HS-27A (cell line): ENCODE results near the gene ZBTB43.

Experiments
- DNase-seq: peaks from one replicate; pipeline ENCODE4 v3.0.0-alpha.2; 2012; ENCODE audit warnings: low read depth, missing footprints

The ZBTB43 gene

DNA sequence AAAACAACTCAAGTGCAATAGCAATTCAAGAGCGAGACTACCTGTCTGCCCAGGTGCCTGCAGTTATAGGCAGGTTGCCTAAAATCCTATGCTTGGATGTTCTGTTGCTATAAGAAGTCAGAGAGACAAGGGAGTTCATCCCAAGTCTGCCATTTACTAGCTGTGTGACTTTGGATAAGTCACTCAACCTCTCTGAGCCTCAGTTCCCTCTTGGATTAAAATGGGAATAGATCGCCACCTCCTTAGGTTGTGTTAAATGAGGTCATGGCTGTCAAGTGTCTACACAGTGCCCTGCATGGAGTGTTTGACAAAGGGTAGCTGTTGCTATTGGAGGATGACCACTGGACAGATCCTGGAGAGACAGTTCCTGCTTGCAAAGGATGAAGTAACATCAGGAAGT, 54.3 kb downstream of the ZBTB43 start:
- no peak for DNase-seq

DNA sequence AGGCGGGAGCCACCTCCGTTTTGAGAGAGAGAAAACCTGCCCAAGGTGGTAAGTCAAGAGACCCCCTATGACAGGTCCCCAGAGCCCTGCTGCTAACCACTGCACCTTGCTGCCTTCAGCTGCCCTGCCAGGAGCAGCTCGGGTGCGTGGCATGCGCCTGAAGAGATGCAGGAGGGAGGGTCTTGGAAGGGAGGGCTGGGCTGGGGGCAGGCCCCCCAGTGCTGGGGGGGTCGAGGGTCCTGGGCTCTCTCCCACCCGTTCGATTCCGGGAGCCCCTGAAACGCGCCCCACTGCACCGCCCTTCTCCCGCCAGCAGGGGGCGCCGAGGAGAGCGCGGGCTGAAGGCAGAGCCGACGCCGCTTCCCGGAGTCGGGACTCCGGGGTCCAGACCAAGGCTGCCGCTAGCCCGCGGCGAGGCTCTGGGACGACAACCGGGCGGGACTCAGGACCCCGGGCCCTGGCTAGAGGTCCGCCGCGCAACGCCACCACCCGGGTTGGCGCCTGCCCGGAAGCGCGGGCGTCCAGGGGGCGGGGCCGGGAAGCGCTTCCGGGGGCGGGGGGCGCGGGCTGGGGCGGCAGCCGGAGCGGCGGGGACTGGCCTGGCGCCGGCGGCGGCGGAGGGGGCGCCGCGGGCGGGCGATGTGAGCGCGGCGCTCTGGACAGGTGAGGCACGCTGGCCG, 55.4 kb downstream of the ZBTB43 start, which contains the start of gene ZBTB34:
Gene ZBTB34, plus strand, starts transcription at position 563 of the 680 bp plus-strand sequence. CDS start 18,761 bp downstream, outside the sequence.
- no peak for DNase-seq

DNA sequence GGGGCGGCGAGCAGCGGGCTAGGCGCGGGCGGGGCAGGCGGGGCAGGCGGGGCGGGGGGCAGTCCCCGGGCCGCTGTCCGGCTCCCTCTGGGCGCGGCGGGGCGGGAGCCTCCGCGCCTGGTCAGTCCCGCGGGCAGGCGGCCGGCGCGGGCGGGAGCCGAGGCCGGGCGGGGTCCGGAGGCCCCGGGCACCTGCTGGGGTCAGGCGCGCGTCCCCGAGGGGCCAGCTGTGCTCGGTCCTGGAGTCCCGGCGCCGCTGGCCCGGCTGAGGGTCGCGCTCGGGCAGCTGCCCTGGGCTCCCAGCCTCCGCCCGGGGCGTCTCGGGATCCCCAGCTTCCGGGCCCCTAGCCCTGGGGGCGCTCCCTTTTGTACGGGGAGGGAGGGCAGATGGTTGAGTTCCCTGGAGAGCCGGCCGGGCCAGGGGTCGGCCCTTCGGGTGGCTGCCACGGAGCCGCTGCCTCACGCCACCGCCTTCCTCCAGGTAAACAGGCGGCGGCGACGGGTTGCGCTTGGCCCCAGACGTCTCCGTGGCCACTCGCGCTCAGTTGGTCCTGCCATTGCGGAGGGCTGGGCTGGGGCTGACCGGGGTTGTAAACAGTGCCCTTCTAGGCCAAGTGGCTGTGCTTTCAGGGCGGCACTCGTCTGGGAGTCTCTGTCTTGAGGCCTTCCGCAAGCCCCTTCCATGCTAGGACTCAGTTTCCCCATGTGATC, 56.1 kb downstream of the ZBTB43 start:
- DNase-seq: no peak

DNA sequence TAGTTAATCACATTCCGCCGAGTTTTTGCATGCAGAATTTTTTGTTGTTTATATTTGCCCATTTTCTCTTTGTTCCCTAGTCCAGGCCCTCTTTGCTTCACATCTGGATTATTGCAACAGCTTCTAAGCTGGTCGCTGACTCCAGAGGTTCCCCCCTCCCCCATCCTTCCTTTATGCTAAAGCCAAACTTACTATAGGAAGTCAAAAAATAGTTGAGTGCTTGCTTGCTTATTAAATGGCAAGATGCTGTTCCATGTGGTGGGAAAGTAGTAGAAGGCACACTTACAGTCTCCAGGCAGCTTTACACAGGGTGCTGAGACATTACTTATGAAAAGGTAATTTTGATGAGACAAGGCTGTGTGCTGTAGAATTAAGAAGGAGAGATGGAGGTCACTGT, 56.9 kb downstream of the ZBTB43 start:
- DNase-seq: no peak

DNA sequence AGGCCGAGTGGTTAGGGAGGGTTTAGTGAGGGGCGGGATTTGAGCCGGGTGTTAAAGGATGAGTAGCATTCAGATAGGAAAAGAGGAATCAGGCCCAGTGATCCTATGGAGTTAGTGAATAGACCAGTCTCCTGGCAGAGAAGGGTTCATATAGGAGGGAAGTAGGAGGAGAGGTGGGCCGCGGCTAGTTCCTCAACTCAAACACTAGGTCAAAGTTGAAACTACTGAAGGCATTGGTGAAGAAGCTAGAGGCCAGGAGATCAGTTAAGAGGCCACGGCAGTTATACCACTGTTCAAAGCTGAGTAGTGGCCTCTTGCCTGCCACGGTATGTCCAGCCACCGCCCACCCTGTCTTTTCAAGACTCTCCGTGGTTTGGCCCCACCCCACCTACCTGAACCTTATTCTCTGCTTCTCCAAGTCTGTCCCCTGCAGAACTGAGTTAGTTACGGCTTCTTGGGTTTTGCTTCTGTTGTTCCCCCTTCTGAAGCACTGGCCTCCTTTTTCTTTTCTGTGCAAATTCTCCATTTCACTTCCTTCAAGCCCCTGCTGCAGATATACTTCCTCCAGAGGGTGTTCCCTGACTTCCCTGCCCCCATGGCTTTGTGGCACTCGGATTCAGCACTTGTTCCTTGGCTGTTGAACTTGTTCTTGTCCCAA, 57.4 kb downstream of the ZBTB43 start:
- no peak for DNase-seq

DNA sequence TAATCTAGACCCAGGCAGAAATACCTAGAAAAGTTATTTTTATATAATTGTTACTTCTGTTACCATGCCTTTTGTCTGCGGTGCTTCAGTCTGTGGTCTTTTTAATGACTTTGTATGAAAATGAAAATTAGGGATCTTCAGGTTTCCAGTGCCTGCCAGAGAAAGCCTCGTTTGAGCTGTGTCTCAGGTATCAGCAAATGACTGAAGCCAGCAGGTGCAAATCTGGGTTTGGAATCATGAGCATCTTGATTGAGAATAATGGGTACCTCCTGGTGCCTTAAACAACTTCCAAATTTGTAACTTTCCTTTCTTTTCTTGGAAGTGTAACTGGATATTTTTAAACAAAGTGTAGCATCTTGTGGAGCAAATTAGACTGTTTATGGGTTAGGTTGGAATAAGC, 59.9 kb downstream of the ZBTB43 start:
- DNase-seq: no peak

DNA sequence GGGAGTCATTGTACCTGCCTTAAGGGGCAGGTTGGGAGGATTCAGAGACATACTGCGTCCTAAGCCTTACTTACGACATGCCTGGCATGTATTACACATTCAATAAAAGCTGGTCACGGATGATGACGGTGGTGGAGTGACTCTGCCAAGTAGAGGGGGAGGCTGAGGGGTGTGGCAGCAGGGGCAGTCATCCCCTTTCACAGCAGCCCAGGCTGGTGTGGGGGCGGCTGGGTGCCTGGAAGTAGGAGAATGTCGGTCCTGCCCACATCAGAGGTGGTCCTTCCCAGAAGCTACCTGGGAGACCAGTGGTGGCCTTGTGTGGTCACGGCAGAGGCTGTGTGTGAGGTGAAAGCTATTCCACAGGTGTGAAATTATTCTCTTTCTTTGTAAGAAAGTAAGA, 64.5 kb downstream of the ZBTB43 start:
- no peak for DNase-seq

DNA sequence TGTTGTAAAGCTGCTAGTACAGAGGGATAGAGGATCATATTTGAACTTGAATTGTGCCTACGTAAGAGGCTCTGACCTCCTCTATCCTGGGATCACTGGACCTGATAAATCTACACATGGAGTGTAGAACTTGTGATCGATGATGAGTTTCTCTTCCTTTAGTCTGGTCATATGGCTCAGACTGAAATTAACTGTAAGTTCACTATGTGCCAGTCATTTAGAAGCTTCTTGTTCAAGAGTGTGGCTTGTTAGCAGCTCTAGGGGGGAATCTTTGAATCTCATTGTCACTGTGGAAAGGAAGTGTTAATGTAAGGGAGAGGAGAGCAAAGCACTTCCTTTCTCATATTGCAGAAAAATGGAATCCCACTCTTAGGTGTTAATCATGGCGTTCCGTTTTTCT, 67.7 kb downstream of the ZBTB43 start:
- no peak for DNase-seq

DNA sequence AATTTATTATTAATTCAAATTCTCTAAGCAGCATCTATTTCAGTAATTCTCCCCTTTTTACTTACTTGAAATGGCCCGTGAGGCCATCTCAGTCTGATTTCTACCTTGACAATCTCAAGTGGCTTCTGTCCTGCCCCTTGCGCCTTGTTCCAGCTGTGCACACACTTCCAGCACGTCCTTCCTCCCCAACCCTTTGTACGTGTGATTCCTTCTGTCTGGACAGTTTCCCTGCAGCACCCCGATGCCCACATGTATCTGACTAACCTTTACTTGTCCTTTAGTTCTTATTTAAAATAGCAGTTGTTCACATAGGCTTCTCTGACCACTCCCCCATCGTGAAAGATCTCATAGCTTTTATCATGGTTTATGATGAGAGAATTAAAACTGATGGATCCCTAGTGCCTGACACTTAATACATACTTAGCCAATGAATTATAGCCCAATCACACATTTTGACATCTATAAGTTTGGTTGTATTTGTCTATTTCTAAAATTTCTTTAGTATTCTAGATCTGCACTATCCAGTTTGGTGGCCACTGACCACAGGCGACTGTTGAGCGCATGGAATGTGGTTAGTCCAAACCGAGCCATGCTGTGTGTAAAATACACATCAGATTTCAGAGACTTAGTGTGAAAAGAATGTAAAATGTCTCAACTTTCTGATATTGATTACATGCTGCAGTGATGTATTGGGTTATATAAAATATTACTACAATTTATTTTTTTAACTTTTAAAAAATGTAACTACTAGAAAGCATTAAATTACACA, 69.9 kb downstream of the ZBTB43 start:
- DNase-seq: no peak

DNA sequence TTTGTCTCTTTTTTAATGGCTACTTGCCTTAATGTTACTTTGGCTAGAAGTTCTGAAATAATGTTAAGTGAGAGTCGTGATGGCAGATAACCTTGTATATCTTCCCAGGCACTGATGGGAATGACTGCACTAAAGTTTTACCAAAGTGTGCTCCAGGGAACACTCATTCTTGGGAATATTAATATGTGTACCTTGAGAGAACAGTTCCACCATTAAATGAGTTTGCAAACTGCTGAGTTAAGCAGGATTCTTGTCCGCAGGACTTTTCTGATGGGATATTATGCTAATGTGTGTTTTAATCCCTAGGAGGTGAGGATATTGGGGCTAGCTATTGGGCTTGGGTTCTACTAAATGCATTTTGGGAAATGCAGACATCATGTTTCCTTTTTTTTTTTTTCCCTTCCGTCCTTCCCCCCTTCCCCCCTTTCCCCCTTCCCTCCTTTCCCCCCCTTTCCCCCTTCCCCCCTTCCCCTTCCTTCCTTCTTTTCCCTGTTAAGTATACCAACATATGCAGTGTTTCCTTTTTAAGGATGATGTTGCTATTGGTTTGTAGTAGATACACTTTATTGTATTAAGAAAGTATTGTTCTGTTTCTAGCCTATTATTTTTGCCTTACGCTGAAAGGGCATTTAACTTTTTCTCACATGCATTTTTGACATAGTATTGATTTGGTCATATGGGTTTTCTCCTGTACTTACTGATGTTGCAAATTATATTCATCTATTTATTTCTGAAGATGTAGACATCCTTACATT, 71.1 kb downstream of the ZBTB43 start:
- no peak for DNase-seq

DNA sequence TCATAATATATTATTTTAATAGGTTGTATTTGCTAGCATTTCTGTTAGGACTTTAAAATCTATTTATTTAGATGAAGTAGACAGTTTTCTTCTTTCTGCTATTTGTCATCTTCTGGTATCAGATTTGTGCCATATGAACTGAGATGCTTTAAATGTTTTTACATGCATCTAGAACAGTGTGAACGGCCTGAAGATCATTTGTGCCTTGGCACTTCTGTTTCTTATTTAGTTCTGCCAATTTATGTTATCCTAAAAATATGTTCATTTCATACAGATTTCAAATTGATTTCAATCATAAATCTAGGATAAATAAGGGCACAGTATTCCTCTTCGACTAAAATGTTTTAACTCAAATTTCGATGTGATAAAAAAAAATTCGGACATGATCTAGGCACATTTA, 71.7 kb downstream of the ZBTB43 start:
- DNase-seq: no peak

DNA sequence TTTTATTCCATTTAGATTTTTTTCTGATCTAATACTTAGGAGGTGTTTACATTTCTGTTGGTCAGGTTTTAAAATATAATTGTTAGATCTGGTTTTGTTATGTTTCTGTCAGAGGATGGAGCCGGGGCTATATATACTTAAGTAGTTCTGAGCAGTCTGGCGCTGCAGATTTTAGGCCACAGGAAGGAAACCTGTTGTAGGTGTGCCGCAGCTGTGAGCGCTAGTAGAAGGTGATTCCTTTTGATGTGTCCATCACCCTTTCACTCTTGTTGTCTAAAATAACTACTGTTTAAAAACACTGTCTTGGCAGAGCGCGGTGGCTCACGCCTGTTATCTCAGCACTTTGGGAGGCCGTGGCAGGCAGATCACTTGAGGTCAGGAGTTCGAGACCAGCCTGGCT, 72.6 kb downstream of the ZBTB43 start:
- DNase-seq: no peak

DNA sequence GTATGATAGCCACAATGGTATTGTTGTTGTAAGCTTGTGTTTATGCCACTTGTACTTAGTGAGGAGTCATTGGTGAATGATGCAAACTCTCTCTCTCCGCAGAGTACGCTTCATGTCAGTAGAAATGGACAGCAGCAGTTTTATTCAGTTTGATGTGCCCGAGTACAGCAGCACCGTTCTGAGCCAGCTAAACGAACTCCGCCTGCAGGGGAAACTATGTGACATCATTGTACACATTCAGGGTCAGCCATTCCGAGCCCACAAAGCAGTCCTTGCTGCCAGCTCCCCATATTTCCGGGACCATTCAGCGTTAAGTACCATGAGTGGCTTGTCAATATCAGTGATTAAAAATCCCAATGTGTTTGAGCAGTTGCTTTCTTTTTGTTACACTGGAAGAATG, 74.4 kb downstream of the ZBTB43 start:
- DNase-seq: no peak

DNA sequence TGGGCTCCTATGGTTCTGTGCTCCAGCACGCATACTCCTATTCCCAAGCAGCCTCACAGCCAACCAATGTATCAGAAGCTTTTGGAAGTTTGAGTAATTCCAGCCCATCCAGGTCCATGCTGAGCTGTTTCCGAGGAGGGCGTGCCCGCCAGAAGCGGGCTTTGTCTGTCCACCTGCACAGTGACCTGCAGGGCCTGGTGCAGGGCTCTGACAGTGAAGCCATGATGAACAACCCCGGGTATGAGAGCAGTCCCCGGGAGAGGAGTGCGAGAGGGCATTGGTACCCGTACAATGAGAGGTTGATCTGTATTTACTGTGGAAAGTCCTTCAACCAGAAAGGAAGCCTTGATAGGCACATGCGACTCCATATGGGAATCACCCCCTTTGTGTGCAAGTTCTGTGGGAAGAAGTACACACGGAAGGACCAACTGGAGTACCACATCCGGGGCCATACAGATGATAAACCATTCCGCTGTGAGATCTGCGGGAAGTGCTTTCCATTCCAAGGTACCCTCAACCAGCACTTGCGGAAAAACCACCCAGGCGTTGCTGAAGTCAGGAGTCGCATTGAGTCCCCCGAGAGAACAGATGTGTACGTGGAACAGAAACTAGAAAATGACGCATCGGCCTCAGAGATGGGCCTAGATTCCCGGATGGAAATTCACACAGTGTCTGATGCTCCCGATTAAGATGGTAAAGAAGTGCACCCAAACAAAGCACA, 75.5 kb downstream of the ZBTB43 start:
- no peak for DNase-seq

DNA sequence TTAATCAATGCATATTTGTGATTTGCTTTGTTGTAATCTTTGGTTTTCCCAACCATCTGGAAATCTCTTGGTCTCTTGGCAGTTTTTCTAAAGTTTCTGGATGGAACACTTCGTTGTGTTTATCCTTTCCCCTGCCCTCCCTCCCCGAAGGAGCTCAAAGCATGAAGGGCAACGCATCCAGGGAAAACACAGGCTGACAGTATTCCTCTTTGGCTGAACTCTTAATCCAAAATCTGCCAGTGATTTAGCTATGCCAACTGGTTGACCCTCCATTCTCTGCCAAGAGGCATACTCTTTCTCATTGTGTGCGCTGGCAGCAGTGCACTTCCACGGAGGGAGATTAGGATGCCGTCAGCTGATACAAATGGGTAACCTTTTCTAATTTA, 76.1 kb downstream of the ZBTB43 start:
- DNase-seq: no peak

DNA sequence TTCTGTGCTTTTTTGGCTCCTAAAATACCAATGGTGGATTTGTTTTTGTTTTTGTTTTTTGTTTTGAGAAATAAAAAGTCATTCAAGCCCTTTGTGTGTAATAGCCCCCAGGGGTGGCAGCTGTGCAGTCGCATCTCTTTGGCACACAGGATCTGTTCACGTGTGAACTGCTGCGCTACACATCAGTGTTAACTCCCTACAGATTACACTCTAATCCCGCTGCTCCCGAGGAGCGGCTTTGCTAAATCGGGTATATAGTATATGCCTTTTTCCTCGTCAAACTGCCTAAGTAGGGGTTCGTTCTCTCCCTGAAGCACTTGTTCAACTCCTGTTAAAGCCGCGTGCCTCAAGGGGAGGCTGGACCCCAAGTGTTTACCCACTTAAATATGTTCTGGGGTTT, 77.9 kb downstream of the ZBTB43 start:
- DNase-seq: no peak

DNA sequence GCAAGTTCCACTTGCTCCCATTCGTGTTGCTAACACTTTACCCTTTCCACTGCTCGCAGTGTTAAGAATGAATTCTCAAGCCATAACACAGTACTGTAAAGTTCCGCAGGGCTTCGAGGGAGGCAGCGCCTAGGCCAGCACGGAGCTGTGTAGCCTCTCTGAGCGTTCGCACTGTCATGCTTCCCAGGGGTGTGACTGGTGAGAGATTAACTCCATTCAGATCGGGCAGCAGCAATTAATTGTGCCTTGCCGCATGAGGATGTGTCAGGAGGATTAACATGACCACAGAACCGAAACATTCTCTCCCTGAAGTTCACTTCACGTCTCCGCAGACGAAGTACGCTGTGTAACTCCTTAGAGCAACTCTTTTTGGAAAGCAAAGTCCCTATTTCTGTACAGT, 78.8 kb downstream of the ZBTB43 start:
- no peak for DNase-seq

DNA sequence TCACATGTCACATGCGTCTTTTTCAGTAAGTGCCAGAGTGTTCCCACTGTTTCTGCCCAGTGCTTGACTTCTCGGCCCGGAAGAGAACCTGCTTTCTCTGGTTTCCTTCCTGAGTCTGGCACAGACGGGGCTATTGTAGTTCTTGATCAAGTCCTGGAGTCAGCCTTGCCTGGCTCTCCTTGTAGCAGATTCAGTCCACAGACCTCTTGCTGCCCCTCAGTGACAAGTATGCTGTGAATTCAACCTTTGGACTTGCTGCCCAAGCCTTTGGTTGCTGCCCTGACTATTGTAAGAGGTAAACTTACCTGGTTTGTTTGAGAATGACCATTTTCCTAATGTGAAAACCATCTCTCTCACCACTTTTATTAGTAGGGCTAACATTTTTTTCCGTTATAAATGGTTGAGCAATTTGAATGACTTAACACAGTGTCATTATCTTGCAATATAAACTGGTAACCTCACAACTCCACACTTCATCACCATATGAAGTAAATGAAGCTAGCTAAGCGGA, 80.3 kb downstream of the ZBTB43 start:
- DNase-seq: no peak

DNA sequence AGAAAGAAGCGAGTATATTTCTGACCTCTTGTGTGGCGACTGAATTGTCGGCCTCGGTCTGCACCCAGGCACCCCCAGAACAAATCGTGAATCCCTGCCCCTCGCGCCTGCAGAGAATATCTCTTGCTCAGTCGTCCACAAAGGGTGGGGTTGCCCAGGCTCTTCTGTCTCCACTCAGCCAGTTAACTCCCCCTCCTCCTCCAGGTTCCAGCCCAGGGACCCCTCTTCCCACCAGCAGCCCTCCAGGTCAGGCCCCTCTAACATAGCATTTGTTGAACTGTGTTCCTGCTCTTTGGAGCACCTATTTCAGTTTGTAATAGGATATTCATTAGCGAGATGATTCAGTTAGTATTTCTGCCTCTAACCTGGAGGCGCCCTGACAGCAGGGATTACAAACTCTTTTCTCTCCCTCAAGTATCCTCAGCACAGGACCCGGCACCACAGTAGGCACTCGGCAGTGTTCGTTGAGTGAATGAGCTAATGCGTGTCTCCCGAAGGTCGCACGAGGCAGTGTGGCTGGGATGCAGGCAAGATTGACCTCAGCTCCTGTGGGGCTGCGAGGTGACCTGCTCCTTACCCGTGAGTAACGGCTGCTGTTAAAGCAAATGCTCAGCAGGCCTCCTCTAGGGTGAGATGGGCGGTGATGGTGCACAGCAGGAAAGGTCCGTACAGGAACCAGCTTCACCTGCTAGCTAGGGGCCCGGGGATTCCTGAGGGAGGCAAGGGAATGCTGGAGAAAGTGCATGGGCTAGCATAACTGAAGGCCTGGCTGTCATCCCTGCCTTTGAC, 81.4 kb downstream of the ZBTB43 start:
- DNase-seq: no peak

DNA sequence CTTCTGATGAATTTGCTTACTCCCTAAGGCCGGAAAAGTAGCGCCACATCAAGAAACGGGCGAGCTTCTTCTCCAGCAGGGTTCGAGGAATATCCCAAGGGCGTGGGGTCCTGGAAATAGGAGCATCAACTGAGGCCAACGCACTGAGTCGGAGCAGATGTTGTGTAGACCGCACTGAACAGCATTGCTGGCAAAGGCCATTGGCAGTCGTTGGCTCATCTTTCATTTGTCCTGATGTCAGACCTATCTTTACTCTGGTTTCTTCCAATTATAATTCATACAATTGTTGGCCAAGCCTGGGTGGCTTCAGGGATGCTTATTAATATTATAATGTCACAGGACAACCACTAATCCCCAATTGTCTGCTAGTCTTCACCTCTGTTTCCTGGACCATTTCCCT, 82.1 kb downstream of the ZBTB43 start:
- DNase-seq: no peak
